HG02798 (cell line): Measurements from ENCODE around the gene SYT2.

Experiments used
- ATAC-seq: cut with Tn5 transposase; IDR thresholded peaks from one replicate; pipeline ENCODE4 v1.9.1; 2021; ENCODE audit warnings: mild to moderate bottlenecking; ENCODE audit not compliant: unreplicated experiment, poor library complexity

SYT2 gene

GRCh38 chr1:202680586-202681352 lies 29.5 kb downstream of the SYT2 start:
- no peak for ATAC-seq

- no peak for ATAC-seq
Measured at GRCh38 chr1:202679406-202680177, 30.7 kb downstream of the SYT2 start.

GRCh38 chr1:202677433-202677832 lies 32.8 kb downstream of the SYT2 start:
- no peak for ATAC-seq

- no peak for ATAC-seq
Measured at GRCh38 chr1:202673531-202673930, 36.7 kb downstream of the SYT2 start.

- no peak for ATAC-seq
Measured at GRCh38 chr1:202671399-202671798, 38.9 kb downstream of the SYT2 start.

GRCh38 chr1:202665417-202665816 lies 44.8 kb downstream of the SYT2 start:
- ATAC-seq, result no peak

- ATAC-seq, result no peak
Measured at GRCh38 chr1:202664083-202664482, 46.2 kb downstream of the SYT2 start.

GRCh38 chr1:202663131-202663530 lies 47.1 kb downstream of the SYT2 start:
- no peak for ATAC-seq

- no peak for ATAC-seq
Measured at GRCh38 chr1:202662081-202662480, 48.2 kb downstream of the SYT2 start.

GRCh38 chr1:202661136-202661845 lies 49.0 kb downstream of the SYT2 start:
- no peak for ATAC-seq

- ATAC-seq, result no peak
Measured at GRCh38 chr1:202659974-202660373, 50.3 kb downstream of the SYT2 start.

- ATAC-seq, result no peak
Measured at GRCh38 chr1:202659541-202659940, 50.7 kb downstream of the SYT2 start.

GRCh38 chr1:202658769-202659168 lies 51.5 kb downstream of the SYT2 start:
- no peak for ATAC-seq

GRCh38 chr1:202658251-202658759 lies 51.9 kb downstream of the SYT2 start:
- no peak for ATAC-seq

- no peak for ATAC-seq
Measured at GRCh38 chr1:202656951-202657646, 53.2 kb downstream of the SYT2 start.

GRCh38 chr1:202656057-202656456 lies 54.2 kb downstream of the SYT2 start:
- ATAC-seq, result no peak

- no peak for ATAC-seq
Measured at GRCh38 chr1:202654079-202654478, 56.2 kb downstream of the SYT2 start.

- ATAC-seq, result no peak
Measured at GRCh38 chr1:202649553-202650392, 60.5 kb downstream of the SYT2 start.

- ATAC-seq, result no peak
Measured at GRCh38 chr1:202648605-202649226, 61.5 kb downstream of the SYT2 start.
